Stimulated activated CD8-positive, alpha-beta memory T cell treated with anti-CD3 and anti-CD28 coated beads, Interleukin-7, amount 100 ng/mL, for 4 hours (primary cell): ENCODE data around the gene TMEM218.
"Not testable (repeated sequence)": the region's sequence is repeated elsewhere in the genome, so short reads cannot be mapped to it uniquely, and the experiment has no call there.

Experiments used
- DNase-seq, 2 donors: peaks; one replicate each; pipeline ENCODE4 v3.0.0-alpha.2; 2020; ENCODE audit warnings: low read depth in 2 of 2

The TMEM218 gene

GRCh38 chr11:125090151-125090550 lies 21.3 kb downstream of the TMEM218 start:
- DNase-seq: not testable (repeated sequence)

GRCh38 chr11:125089481-125089880 lies 21.9 kb downstream of the TMEM218 start:
- not testable (repeated sequence) for DNase-seq

- no peak for DNase-seq
Measured at GRCh38 chr11:125088576-125089455, 22.6 kb downstream of the TMEM218 start.

- no peak for DNase-seq
Measured at GRCh38 chr11:125088123-125088522, 23.3 kb downstream of the TMEM218 start.

GRCh38 chr11:125086633-125087296 lies 24.7 kb downstream of the TMEM218 start:
- DNase-seq: no peak

GRCh38 chr11:125085301-125086081 lies 25.9 kb downstream of the TMEM218 start:
- DNase-seq: no peak

GRCh38 chr11:125084761-125085231 lies 26.6 kb downstream of the TMEM218 start:
- no peak for DNase-seq

- DNase-seq: no peak
Measured at GRCh38 chr11:125084057-125084416, 27.4 kb downstream of the TMEM218 start.

- no peak for DNase-seq
Measured at GRCh38 chr11:125083312-125084056, 27.9 kb downstream of the TMEM218 start.

- no peak for DNase-seq
Measured at GRCh38 chr11:125082611-125083311, 28.7 kb downstream of the TMEM218 start.

- DNase-seq: no peak
Measured at GRCh38 chr11:125082040-125082439, 29.4 kb downstream of the TMEM218 start.

- DNase-seq: no peak
Measured at GRCh38 chr11:125081098-125081798, 30.2 kb downstream of the TMEM218 start.

- DNase-seq: no peak
Measured at GRCh38 chr11:125080531-125080911, 30.9 kb downstream of the TMEM218 start.

GRCh38 chr11:125079878-125080530 lies 31.4 kb downstream of the TMEM218 start:
- DNase-seq: no peak

- no peak for DNase-seq
Measured at GRCh38 chr11:125079151-125079877, 32.1 kb downstream of the TMEM218 start.

GRCh38 chr11:125078516-125079140 lies 32.8 kb downstream of the TMEM218 start:
- no peak for DNase-seq

GRCh38 chr11:125078016-125078415 lies 33.4 kb downstream of the TMEM218 start:
- no peak for DNase-seq

GRCh38 chr11:125076378-125076945 lies 35.0 kb downstream of the TMEM218 start:
- DNase-seq: no peak
